BLaER1 (cell line): ENCODE measurements around the gene MYH14.
A peak's percentile ranks its signal among the peaks of the same experiment; 100 is the strongest.

ENCODE experiments used
- H3K27ac ChIP-seq: shearing (Covaris generic); formaldehyde crosslinking; 2 replicates; pipeline ENCODE4 v1.8.1; 2022
- H3K27me3 ChIP-seq: shearing (Covaris generic); formaldehyde crosslinking; 2 replicates; pipeline ENCODE4 v1.8.1; 2022
- H3K36me3 ChIP-seq: shearing (Covaris generic); formaldehyde crosslinking; 2 replicates; pipeline ENCODE4 v1.8.1; 2022
- H3K4me1 ChIP-seq: shearing (Covaris generic); formaldehyde crosslinking; 2 replicates; pipeline ENCODE4 v1.8.1; 2022
- H3K4me2 ChIP-seq: shearing (Covaris generic); formaldehyde crosslinking; 2 replicates; pipeline ENCODE4 v1.8.1; 2022
- H3K4me3 ChIP-seq: shearing (Covaris generic); formaldehyde crosslinking; 2 replicates; pipeline ENCODE4 v1.8.1; 2022
- H3K9ac ChIP-seq: shearing (Covaris generic); formaldehyde crosslinking; 2 replicates; pipeline ENCODE4 v1.8.1; 2022
- H3K9me3 ChIP-seq: shearing (Covaris generic); formaldehyde crosslinking; 2 replicates; pipeline ENCODE4 v1.8.1; 2022
- H4K20me1 ChIP-seq: shearing (Covaris generic); formaldehyde crosslinking; 2 replicates; pipeline ENCODE4 v1.8.1; 2022
- Cebpa-rat ChIP-seq: shearing (Covaris generic); IDR thresholded peaks from 2 replicates; pipeline ENCODE4 v1.8.1; 2022

Gene MYH14

DNA sequence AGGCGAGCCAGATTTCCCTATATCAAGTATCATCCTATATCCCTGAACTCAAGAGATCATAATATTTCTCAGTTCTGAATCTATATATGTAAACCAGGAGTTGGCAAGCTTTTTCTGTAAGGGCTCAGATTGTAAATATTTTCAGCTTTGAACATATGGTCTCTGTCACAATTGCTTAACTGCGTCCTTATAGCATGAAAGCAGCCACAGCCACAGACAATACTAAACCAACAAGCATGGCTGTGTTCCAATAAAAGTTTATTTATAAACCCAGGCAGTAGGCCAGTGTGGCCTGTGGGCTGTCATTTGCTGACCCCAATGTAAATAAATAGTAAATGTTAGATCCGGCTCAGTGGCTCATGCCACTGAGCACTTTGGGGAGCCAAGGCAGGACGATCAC, 12.2 kb upstream of the MYH14 start:
- TF ChIP-seq Cebpa-rat: no peak
- Histone ChIP-seq H4K20me1 (no peaks in the 10 kb centered on the region), H3K27ac (no peak overlapping the region), H3K4me3 (no peak overlapping the region), H3K27me3 (no peaks in the 10 kb centered on the region), H3K4me1 (peaks cover 25% of the 10 kb centered on the region), H3K9me3 (no peaks in the 10 kb centered on the region), H3K36me3 (no peaks in the 10 kb centered on the region), H3K9ac (no peak overlapping the region), H3K4me2 (peak overlapping the region; percentile 55)

DNA sequence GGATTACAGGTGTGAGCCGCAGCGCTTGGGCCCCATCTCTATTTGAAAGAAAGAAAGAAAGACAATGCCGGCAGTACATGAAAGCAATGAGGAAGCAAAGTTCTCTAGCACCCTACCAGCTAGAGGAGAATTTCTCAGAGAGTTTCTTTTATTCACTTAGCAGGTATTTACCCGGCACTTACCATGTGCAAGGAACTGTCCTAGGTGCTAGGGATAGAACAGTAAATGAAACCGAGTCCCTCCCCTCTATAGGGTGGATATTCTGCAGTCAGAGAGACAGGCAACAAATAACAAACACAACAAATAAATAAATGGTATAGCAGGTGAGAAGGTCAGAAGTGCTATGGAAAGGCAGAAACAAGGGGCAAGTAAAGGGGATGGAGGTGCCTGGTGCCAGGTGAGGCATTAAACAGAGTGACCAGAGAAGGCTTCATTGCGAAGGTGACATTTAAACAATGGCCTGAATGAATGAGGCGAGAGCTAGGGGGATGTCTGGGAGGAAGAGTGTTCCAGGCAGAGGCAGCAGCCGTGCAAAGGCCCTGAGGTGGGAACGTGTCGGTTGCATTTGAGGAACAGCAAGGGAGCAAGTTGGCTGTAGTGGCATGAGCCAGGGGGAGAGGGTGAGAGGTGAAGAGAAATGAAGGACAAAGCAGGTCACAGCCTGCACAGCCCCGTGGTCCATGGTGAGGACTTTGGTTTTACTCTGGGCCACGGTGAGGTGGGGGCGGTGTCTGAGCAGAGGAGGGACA, 10.8 kb upstream of the MYH14 start:
- Histone ChIP-seq H3K4me1 (peaks cover 25% of the 10 kb centered on the region), H3K36me3 (no peaks in the 10 kb centered on the region)

DNA sequence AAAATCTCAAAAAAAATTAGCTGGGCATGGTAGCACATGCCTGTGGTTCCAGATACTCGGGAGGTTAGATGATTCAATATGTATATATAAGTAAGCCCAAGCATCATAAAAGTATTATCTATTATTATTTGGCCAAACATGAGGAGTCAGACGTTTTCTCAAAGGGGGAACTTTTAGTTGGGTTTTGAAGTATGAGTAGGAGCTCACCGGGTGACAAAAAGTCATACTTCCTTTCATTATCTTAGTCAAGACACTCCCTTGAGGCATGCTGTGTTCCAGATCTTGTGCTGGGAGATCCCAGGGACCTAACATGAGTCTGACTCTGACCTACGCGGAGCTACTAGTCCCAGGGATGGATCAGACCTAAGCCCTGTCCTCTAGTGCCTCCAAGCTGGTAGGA, 8.2 kb upstream of the MYH14 start:
- H3K4me3 ChIP-seq: no peak overlapping the region
- H3K27me3 ChIP-seq: no peaks in the 10 kb centered on the region
- no peak overlapping the region for H3K4me2 ChIP-seq
- TF ChIP-seq Cebpa-rat: no peak
- H3K27ac ChIP-seq: no peak overlapping the region
- peaks cover 31% of the 10 kb centered on the region for H3K4me1 ChIP-seq
- H3K36me3 ChIP-seq: no peaks in the 10 kb centered on the region
- no peaks in the 10 kb centered on the region for H4K20me1 ChIP-seq
- H3K9me3 ChIP-seq: no peaks in the 10 kb centered on the region
- no peak overlapping the region for H3K9ac ChIP-seq

More for the DNA sequence above, 10.8 kb upstream of the MYH14 start:
- no peaks in the 10 kb centered on the region for H4K20me1 ChIP-seq
- H3K9me3 ChIP-seq: no peaks in the 10 kb centered on the region
- H3K27ac ChIP-seq: no peak overlapping the region
- H3K27me3 ChIP-seq: no peaks in the 10 kb centered on the region
- H3K9ac ChIP-seq: no peak overlapping the region
- H3K4me2 ChIP-seq: no peak overlapping the region
- TF ChIP-seq Cebpa-rat: no peak
- H3K4me3 ChIP-seq: no peak overlapping the region

DNA sequence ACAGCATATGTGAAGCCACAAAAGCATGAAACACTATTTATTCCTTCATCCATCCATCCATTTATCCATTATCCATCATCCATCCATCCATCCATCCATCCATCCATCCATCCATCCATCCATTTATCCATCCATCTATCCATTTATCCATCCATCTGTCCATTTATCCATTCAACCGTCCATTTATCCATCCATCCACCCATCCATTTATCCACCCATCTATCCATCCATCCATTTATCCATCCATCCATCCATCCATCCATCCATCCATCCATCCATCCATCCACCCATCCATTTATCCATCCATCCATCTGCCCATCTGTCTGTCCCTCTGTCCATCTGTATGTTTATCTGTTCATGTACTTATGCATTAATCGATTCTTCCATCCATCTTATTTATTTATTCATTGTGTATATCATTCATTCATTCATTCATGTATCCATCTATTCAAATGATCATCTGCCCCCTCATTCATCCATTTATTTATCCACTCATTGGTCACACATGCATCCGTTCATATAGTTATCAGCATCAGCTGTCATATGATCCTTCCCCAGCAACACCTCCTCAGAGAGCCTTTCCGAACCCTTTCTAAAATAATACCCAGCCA, 7.0 kb upstream of the MYH14 start:
- H4K20me1 ChIP-seq: no peaks in the 10 kb centered on the region
- H3K27me3 ChIP-seq: no peaks in the 10 kb centered on the region
- H3K9ac ChIP-seq: no peak overlapping the region
- no peak for TF ChIP-seq Cebpa-rat
- H3K4me3 ChIP-seq: no peak overlapping the region
- no peaks in the 10 kb centered on the region for H3K36me3 ChIP-seq
- no peak overlapping the region for H3K27ac ChIP-seq
- no peaks in the 10 kb centered on the region for H3K9me3 ChIP-seq
- H3K4me2 ChIP-seq: no peak overlapping the region
- H3K4me1 ChIP-seq: peaks cover 19% of the 10 kb centered on the region

DNA sequence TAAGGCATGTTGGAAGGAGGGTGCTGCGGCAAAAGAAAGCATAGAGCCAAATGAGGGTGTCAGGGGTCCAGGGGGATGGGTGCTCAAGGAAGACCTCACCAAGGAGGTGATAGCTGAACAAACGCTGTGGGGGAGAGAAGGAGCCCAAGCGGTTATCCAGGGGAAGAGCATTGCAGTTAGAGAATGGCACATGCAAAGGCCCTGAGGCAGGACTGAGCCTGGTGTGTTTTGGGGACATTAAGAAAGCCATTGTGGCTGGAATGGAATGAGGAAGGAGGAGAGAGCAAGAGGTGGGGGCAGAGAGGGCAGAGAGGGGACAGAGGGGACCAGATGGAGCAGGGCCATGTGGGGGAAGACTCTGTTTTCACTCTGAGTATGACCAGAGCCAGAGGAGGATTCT, 6.1 kb upstream of the MYH14 start:
- Histone ChIP-seq H3K4me2 (no peak overlapping the region), H3K27me3 (no peaks in the 10 kb centered on the region)
- TF ChIP-seq Cebpa-rat: no peak

DNA sequence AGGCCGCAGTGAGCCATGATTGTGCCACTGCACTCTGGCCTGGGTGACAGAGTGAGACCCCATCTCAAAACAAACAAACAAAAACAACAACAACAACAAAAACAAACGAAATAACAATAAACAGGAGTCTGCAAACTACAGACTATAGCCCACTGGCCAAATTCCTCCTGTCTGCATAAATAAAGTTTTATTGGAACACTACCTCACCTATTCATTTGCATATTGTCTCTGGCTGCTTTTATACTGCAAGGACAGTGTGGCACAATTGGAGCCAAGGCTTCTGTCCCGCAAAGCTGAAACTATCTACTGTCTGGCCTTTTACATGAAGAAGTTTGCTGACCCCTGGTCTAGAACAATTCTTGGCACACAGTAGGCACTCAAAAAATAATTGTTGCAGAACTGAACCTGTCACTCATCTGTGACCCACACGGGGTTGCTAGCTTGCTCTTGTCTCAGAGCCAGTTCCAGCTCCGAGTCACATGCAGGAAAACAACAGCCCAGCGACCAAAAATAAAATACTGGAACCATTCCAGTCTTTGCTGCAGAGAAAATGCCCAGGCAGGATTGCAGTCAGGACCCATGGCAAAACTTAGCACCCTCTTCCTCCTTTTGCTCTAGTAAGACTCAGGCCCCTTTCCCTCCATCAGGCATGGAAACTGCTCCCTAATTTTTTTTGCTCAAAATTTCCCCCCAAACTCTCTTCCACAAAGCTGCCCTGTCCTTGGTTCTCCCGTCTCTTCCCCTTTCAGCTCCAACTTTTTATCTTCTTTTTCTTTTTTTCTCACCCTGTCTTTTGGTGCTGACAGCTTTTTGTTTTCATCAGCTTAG, 4.8 kb upstream of the MYH14 start:
- Histone ChIP-seq H3K27me3 (no peaks in the 10 kb centered on the region), H4K20me1 (no peaks in the 10 kb centered on the region), H3K9ac (no peak overlapping the region), H3K4me1 (peaks cover 15% of the 10 kb centered on the region), H3K27ac (no peak overlapping the region), H3K4me3 (no peak overlapping the region), H3K4me2 (peak overlapping the region; percentile 55), H3K36me3 (no peaks in the 10 kb centered on the region), H3K9me3 (no peaks in the 10 kb centered on the region)
- TF ChIP-seq Cebpa-rat: no peak

More for the DNA sequence above, 6.1 kb upstream of the MYH14 start:
- no peak overlapping the region for H3K4me3 ChIP-seq
- H3K27ac ChIP-seq: no peak overlapping the region
- H3K36me3 ChIP-seq: no peaks in the 10 kb centered on the region
- no peak overlapping the region for H3K9ac ChIP-seq
- no peaks in the 10 kb centered on the region for H4K20me1 ChIP-seq
- no peaks in the 10 kb centered on the region for H3K9me3 ChIP-seq
- H3K4me1 ChIP-seq: peaks cover 15% of the 10 kb centered on the region

DNA sequence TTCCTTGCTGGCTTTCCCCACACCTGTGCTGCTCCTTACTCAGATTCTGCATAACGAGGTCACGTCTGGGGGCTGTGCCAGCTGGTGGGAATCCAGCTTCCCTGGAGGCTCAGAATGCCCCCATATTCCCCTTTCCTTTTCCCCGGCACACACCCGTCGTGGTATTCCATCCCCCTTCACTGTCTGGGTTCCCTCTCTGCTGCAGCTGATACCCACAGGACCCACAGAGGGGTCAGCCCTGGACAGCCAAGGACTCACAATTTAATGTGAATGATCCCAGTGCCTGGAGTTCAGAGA, 4.2 kb upstream of the MYH14 start:
- no peaks in the 10 kb centered on the region for H4K20me1 ChIP-seq
- no peak overlapping the region for H3K4me3 ChIP-seq
- no peak overlapping the region for H3K27ac ChIP-seq
- no peaks in the 10 kb centered on the region for H3K36me3 ChIP-seq
- H3K4me1 ChIP-seq: peaks cover 15% of the 10 kb centered on the region
- H3K27me3 ChIP-seq: no peaks in the 10 kb centered on the region
- H3K9me3 ChIP-seq: no peaks in the 10 kb centered on the region
- TF ChIP-seq Cebpa-rat: no peak
- peak overlapping the region; percentile 55 for H3K4me2 ChIP-seq
- no peak overlapping the region for H3K9ac ChIP-seq

DNA sequence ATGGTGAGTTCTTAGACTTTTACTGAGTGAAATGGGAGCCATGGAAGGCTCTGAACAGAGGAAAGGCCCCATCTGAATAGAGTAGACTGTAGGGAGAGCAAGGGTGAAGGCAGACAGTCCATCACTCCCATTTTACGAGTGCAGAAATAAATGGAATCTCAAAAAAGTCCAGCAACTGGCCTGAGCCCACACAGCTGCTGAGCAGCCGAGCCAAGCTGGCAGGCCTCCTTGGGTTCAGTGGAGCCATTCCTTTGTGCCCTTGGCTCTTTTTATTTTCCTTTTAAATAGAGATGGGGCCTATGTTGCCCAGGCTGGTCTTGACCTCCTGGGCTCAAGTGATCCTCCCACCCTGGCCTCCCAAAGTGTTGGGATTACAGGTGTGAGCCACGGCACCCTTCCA, 1.0 kb upstream of the MYH14 start:
- Histone ChIP-seq H4K20me1 (no peaks in the 10 kb centered on the region), H3K9ac (no peak overlapping the region), H3K27ac (no peak overlapping the region), H3K36me3 (no peaks in the 10 kb centered on the region), H3K4me1 (peaks cover 15% of the 10 kb centered on the region), H3K4me2 (no peak overlapping the region), H3K27me3 (no peaks in the 10 kb centered on the region), H3K9me3 (no peaks in the 10 kb centered on the region), H3K4me3 (no peak overlapping the region)
- no peak for TF ChIP-seq Cebpa-rat

DNA sequence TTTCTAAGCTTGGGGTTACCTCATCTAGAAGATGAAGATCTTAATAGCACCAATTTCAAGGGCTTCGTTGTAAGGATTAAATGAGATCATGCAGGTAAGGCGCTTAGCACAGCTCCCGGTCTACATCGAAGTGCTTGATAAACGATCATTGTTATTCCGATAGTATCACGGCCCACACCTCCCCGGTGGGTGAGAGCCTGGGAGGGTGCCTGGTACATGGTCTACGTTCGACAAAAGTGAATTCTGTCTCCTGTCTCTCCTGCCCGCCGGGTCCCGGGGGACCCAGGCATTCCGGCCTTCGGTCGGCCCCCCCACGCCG, 501 bp upstream of the MYH14 start:
- no peak overlapping the region for H3K4me3 ChIP-seq
- no peak overlapping the region for H3K9ac ChIP-seq
- TF ChIP-seq Cebpa-rat: no peak

DNA sequence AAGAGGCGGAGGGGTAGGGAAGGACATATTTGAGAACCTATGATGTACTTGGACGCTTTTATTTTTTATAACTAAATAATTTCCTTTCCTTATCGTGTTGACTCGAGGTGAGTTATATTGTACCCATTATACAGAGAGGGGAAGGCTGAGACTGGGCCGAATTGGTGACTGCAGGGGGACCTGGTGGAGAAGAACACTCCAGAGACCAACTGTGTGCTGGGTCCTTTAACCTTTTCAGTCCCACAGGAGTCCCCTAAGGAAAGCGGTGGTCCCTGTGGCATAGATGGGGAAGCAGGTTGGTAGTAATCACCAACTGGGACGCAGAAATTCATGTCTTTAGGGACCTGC, 633 bp downstream of the MYH14 start:
- H3K9me3 ChIP-seq: no peaks in the 10 kb centered on the region
- H3K36me3 ChIP-seq: no peaks in the 10 kb centered on the region
- no peaks in the 10 kb centered on the region for H3K27me3 ChIP-seq
- no peak overlapping the region for H3K4me2 ChIP-seq
- H3K9ac ChIP-seq: no peak overlapping the region
- no peaks in the 10 kb centered on the region for H4K20me1 ChIP-seq
- H3K27ac ChIP-seq: no peak overlapping the region
- TF ChIP-seq Cebpa-rat: no peak
- peaks cover 5% of the 10 kb centered on the region for H3K4me1 ChIP-seq
- H3K4me3 ChIP-seq: no peak overlapping the region

More for the DNA sequence above, 501 bp upstream of the MYH14 start:
- no peaks in the 10 kb centered on the region for H3K27me3 ChIP-seq
- no peaks in the 10 kb centered on the region for H4K20me1 ChIP-seq
- H3K4me2 ChIP-seq: no peak overlapping the region
- H3K4me1 ChIP-seq: peaks cover 15% of the 10 kb centered on the region
- no peak overlapping the region for H3K27ac ChIP-seq
- no peaks in the 10 kb centered on the region for H3K9me3 ChIP-seq
- H3K36me3 ChIP-seq: no peaks in the 10 kb centered on the region
